GM12874 (cell line): Measurements from ENCODE around the gene ACSBG1.

ENCODE experiments used
- CTCF ChIP-seq: IDR thresholded peaks from 2 replicates; pipeline ENCODE4 v1.5.1; 2011; ENCODE audit warnings: low read depth, mild to moderate bottlenecking, control low read depth, low read length, moderate library complexity; ENCODE audit not compliant: insufficient read depth

Gene ACSBG1

GRCh38 chr15:78234515-78235040, at the start of gene ACSBG1:
TSS of gene ACSBG1 (minus strand) at chr15:78234565. CDS start at chr15:78234501, 64 bp downstream.
- TF ChIP-seq CTCF = no peak

GRCh38 chr15:78282324-78282723, 48.0 kb upstream of the ACSBG1 start:
- TF ChIP-seq CTCF = no peak

GRCh38 chr15:78280319-78281072, 46.1 kb upstream of the ACSBG1 start:
- no peak for TF ChIP-seq CTCF

GRCh38 chr15:78276064-78276943, 41.9 kb upstream of the ACSBG1 start:
- no peak for TF ChIP-seq CTCF

GRCh38 chr15:78274994-78275393, 40.6 kb upstream of the ACSBG1 start:
- no peak for TF ChIP-seq CTCF

GRCh38 chr15:78272776-78273175, 38.4 kb upstream of the ACSBG1 start:
- TF ChIP-seq CTCF = no peak

GRCh38 chr15:78272316-78272715, 38.0 kb upstream of the ACSBG1 start:
- TF ChIP-seq CTCF = no peak
